ENCODE results near the gene PRCD. TPM values are rescaled to one million over a fixed set of nuclear protein-coding genes. Genes with fewer than 3 reads are reported as not detected.
A peak's percentile ranks its signal among the peaks of the same experiment; 100 is the strongest.

PRCD gene
- total RNA-seq, 2 donors from 2014 or later, result 0.29 to 1.2 TPM

DNA sequence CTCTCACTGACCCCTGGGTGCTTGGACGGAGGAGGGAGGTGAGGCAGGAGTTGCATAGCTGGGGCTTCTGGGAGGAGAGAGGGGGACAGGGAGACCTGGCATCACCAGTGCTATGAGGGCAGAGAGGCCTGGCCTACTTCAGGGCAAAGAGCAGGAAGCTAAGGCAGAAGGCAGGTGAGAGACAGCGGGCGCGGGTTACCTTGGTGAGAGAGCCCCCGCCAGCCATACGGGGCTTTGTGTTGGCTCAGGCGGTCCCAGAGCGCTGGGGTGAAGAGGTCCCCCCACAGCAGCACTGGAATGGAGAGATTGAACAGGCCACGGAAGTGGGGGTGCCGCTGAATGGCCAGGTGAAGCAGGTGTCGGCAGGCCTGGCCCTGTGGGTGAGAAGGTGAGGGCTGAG lies 34.3 kb downstream of the PRCD start:
- Histone ChIP-seq H3K9me3 (no peaks in the 10 kb centered on the region), H3K27me3 (no peaks in the 10 kb centered on the region), H3K4me3 (no peak overlapping the region), H3K27ac (no peak overlapping the region), H3K4me1 (no peaks in the 10 kb centered on the region), H3K36me3 (no peaks in the 10 kb centered on the region), H3K9ac (ENCODE audit: low read depth in 2 of 2, low read length in 2 of 2) (no peak overlapping the region)
- DNase-seq, result no peak
- TF ChIP-seq, protein P1, sequence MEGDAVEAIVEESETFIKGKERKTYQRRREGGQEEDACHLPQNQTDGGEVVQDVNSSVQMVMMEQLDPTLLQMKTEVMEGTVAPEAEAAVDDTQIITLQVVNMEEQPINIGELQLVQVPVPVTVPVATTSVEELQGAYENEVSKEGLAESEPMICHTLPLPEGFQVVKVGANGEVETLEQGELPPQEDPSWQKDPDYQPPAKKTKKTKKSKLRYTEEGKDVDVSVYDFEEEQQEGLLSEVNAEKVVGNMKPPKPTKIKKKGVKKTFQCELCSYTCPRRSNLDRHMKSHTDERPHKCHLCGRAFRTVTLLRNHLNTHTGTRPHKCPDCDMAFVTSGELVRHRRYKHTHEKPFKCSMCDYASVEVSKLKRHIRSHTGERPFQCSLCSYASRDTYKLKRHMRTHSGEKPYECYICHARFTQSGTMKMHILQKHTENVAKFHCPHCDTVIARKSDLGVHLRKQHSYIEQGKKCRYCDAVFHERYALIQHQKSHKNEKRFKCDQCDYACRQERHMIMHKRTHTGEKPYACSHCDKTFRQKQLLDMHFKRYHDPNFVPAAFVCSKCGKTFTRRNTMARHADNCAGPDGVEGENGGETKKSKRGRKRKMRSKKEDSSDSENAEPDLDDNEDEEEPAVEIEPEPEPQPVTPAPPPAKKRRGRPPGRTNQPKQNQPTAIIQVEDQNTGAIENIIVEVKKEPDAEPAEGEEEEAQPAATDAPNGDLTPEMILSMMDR (IDR thresholded peaks at IDR 0.05), result no peak
- intact Hi-C loops (cut with DNase I), result no loop called here

DNA sequence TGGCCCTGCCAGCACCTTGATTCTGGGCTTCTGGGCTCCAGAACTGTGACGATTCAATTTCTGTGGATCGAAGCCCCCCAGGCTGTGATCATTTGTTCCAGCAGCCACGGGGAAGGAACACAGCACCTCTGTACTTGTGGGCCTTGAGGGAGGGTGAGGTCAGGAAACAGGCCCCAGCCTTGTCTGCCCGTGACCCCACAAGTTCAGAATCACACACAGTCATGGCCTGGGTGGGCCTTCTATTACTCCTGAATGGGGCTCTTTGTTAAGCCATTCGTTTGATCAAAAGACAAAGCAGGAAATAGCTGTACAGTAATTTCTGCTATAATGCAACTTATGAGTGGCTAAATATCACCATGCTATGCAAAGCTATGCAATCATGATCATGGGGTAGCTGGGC lies 35.7 kb downstream of the PRCD start:
- H3K9me3 ChIP-seq, result no peaks in the 10 kb centered on the region
- no peak for DNase-seq
- no peaks in the 10 kb centered on the region for H3K4me1 ChIP-seq
- TF ChIP-seq, protein P1 (IDR thresholded peaks at IDR 0.05), result no peak
- no peaks in the 10 kb centered on the region for H3K27me3 ChIP-seq
- H3K9ac ChIP-seq (ENCODE audit: low read depth in 2 of 2, low read length in 2 of 2), result no peak overlapping the region
- intact Hi-C loops (cut with DNase I), result no loop called here
- H3K4me3 ChIP-seq, result no peak overlapping the region
- no peak overlapping the region for H3K27ac ChIP-seq
- no peaks in the 10 kb centered on the region for H3K36me3 ChIP-seq

- no peak overlapping the region for H3K9ac ChIP-seq (ENCODE audit: low read depth in 2 of 2, low read length in 2 of 2)
- intact Hi-C loops (cut with DNase I), result no loop called here
These were observed 36.3 kb downstream of the PRCD start for GRCh38 chr17:76576189-76576588.

GRCh38 chr17:76577876-76578275 lies 38.0 kb downstream of the PRCD start:
- no peaks in the 10 kb centered on the region for H3K9me3 ChIP-seq
- intact Hi-C loops (cut with DNase I), result no loop called here
- DNase-seq, result no peak
- TF ChIP-seq, protein P1 (IDR thresholded peaks at IDR 0.05), result no peak
- no peaks in the 10 kb centered on the region for H3K27me3 ChIP-seq
- no peak overlapping the region for H3K27ac ChIP-seq
- H3K9ac ChIP-seq (ENCODE audit: low read depth in 2 of 2, low read length in 2 of 2), result no peak overlapping the region
- H3K36me3 ChIP-seq, result no peaks in the 10 kb centered on the region
- no peak overlapping the region for H3K4me3 ChIP-seq
- H3K4me1 ChIP-seq, result no peaks in the 10 kb centered on the region

More at GRCh38 chr17:76576189-76576588, 36.3 kb downstream of the PRCD start:
- no peaks in the 10 kb centered on the region for H3K4me1 ChIP-seq
- H3K27ac ChIP-seq, result no peak overlapping the region
- no peaks in the 10 kb centered on the region for H3K27me3 ChIP-seq
- TF ChIP-seq, protein P1 (IDR thresholded peaks at IDR 0.05), result no peak
- DNase-seq, result no peak
- no peaks in the 10 kb centered on the region for H3K36me3 ChIP-seq
- H3K4me3 ChIP-seq, result no peak overlapping the region
- no peaks in the 10 kb centered on the region for H3K9me3 ChIP-seq

DNA sequence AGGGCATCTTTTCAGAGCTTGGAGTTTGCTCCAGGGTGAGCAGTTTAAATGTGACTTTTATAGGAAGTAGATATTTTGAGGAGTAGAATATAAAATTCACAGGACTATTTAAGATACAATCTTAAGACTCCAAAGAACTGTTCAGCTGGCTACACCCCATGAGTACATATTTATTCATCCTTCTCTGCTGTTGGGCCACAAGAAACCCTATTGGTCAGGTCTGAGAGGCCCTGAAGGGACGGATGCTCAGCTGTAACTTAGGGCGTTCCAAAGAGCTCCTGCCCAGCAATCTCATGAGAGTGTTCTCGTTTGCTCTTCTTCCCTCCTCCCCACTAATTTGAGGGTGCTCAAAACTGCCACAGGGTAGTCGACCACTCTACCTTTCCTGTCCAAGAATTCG lies 38.5 kb downstream of the PRCD start:
- peak; percentile 34 for DNase-seq
- H3K4me1 ChIP-seq, result no peaks in the 10 kb centered on the region
- H3K27ac ChIP-seq, result no peak overlapping the region
- H3K36me3 ChIP-seq, result no peaks in the 10 kb centered on the region
- no peaks in the 10 kb centered on the region for H3K9me3 ChIP-seq
- no peak overlapping the region for H3K9ac ChIP-seq (ENCODE audit: low read depth in 2 of 2, low read length in 2 of 2)
- TF ChIP-seq, protein P1 (IDR thresholded peaks at IDR 0.05), result no peak
- intact Hi-C loops (cut with DNase I), result no loop called here
- no peak overlapping the region for H3K4me3 ChIP-seq
- no peaks in the 10 kb centered on the region for H3K27me3 ChIP-seq

DNA sequence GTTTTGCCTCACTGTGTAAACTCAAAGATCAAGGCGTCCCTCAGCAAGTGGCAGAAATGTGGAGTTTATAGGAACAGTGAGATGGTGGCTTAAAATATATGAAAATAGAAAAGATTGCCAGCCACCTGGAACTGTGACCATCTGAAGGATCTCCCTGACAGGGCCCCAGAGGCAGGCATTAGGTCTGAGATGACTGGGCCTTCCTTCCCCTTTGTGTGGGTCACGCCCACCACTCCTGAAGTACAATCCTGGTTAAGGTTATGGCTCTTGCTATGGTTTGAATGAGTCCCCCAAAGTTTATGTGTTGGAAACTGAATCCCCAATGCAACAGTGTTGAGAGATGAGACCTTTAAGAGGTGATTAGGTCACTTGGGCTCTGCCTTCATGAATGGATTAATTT lies 39.4 kb downstream of the PRCD start:
- Histone ChIP-seq H3K36me3 (no peaks in the 10 kb centered on the region), H3K9me3 (no peaks in the 10 kb centered on the region), H3K4me3 (no peak overlapping the region), H3K4me1 (no peaks in the 10 kb centered on the region), H3K9ac (ENCODE audit: low read depth in 2 of 2, low read length in 2 of 2) (no peak overlapping the region), H3K27ac (no peak overlapping the region), H3K27me3 (peaks cover under 1% of the 10 kb centered on the region)
- TF ChIP-seq, protein P1 (IDR thresholded peaks at IDR 0.05), result no peak
- DNase-seq, result no peak
- intact Hi-C loops (cut with DNase I), result no loop called here

Measured in colonic mucosa (tissue), 4 donors.